Type B pancreatic cell (in vitro differentiated cells): Measurements from ENCODE around the gene LSM6. TPM values are rescaled to one million over a fixed set of nuclear protein-coding genes. Genes with fewer than 3 reads are reported as not detected.

ENCODE experiments used
- DNase-seq: peaks from one replicate; pipeline ENCODE4 v3.0.0; 2021; ENCODE audit warnings: mixed read lengths; ENCODE audit not compliant: unreplicated experiment; ENCODE audit errors: extremely low spot score
- H3K27ac Mint-ChIP-seq: 2 replicates; pipeline ENCODE4 v1.8.0; 2021; ENCODE audit warnings: mild to moderate bottlenecking, mixed read lengths
- H3K27me3 Mint-ChIP-seq: 2 replicates; pipeline ENCODE4 v1.8.0; 2021; ENCODE audit warnings: mixed read lengths
- H3K36me3 Mint-ChIP-seq: 2 replicates; pipeline ENCODE4 v1.8.0; 2021; ENCODE audit warnings: mixed read lengths
- H3K4me1 Mint-ChIP-seq: one replicate; pipeline ENCODE4 v1.8.0; 2021; ENCODE audit warnings: mixed read lengths; ENCODE audit not compliant: unreplicated experiment
- H3K4me3 Mint-ChIP-seq: 2 replicates; pipeline ENCODE4 v1.8.0; 2021; ENCODE audit warnings: mild to moderate bottlenecking, mixed read lengths
- H3K9me3 Mint-ChIP-seq: 2 replicates; pipeline ENCODE4 v1.8.0; 2021; ENCODE audit warnings: mixed read lengths
- total RNA-seq: library from RNA; stranded (reverse); gene quantifications from 2 replicates; pipeline ENCODE4 v1.2.1, GENCODE V29; 2021; ENCODE audit warnings: low replicate concordance
- TF ChIP-seq, protein P1 (sequence below): fragments of 200-600 bp; sonication (generic); conservative IDR thresholded peaks from 2 replicates; pipeline ENCODE4 v1.5.0; 2021; ENCODE audit warnings: antibody characterized with exemption, mild to moderate bottlenecking

LSM6 gene
- total RNA-seq, 1 donor from 2014 or later: 41.1 TPM

DNA sequence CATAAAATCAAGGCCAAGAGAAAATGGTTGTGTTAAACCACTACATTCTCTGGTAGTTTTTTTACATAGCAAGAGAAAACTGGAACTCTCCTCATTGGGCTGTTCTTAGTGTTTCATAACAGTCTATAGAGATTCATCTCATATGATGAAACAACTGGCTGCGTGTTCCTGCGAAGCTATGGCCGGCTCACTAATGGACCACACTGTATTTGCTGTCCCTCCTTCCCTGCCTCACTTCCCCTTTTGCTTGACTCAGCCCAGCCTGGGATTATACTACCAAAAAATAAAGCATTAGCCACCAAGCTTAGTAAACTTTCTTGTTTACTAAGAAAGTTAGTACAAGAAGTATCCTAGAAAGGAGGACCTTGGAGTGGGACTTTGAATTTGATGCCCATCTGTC is 31.6 kb upstream of the LSM6 start:
- Mint-ChIP-seq H3K27ac (no peak overlapping the region), H3K9me3 (peaks cover 5% of the 10 kb centered on the region), H3K27me3 (peaks cover 5% of the 10 kb centered on the region), H3K4me1 (no peaks in the 10 kb centered on the region), H3K4me3 (no peak overlapping the region), H3K36me3 (no peaks in the 10 kb centered on the region)
- TF ChIP-seq, protein P1, sequence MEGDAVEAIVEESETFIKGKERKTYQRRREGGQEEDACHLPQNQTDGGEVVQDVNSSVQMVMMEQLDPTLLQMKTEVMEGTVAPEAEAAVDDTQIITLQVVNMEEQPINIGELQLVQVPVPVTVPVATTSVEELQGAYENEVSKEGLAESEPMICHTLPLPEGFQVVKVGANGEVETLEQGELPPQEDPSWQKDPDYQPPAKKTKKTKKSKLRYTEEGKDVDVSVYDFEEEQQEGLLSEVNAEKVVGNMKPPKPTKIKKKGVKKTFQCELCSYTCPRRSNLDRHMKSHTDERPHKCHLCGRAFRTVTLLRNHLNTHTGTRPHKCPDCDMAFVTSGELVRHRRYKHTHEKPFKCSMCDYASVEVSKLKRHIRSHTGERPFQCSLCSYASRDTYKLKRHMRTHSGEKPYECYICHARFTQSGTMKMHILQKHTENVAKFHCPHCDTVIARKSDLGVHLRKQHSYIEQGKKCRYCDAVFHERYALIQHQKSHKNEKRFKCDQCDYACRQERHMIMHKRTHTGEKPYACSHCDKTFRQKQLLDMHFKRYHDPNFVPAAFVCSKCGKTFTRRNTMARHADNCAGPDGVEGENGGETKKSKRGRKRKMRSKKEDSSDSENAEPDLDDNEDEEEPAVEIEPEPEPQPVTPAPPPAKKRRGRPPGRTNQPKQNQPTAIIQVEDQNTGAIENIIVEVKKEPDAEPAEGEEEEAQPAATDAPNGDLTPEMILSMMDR: no peak
- DNase-seq: no peak

DNA sequence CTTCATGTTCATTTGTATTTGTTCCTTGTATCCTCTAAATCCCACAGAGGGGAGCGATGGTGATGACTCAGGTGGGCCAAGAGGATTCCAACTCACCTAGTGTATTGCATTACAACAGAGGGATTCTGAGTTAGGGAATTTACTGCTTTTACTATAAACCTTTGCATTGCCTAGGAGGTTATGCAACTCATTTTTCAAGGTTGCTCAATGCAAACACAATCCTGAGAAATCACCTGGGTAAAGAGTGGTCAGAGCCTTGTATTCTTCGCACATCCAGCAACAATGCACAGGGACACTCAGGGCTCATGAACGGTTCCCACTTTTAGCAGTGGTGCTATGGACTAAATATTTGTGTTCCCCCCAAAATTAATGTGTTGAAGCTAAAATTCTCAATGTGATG is 28.6 kb upstream of the LSM6 start:
- TF ChIP-seq, protein P1: no peak
- no peak for DNase-seq
- Mint-ChIP-seq H3K36me3 (no peaks in the 10 kb centered on the region), H3K9me3 (peaks cover 5% of the 10 kb centered on the region), H3K4me3 (no peak overlapping the region), H3K4me1 (no peaks in the 10 kb centered on the region), H3K27me3 (peaks cover 7% of the 10 kb centered on the region), H3K27ac (no peak overlapping the region)

DNA sequence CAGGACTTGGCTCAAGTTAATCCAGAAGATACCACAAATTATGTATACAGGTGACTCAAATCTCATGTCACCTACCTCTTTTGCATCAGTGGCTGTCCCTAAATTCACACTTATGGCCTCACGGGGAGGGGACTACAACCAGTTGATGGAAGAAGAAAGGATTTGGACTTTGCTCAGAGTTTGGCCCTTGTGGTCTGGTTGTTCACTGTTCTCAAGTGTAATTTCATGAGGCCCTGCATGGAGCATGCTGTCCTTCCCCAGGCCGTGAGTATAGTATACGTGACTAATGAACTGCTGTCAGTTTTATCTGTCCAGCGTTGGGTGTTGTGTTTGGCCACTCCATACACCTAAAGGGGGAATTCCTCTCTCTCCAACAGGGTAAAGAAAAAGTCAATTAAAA is 27.5 kb upstream of the LSM6 start:
- H3K27ac Mint-ChIP-seq: no peak overlapping the region
- H3K9me3 Mint-ChIP-seq: peaks cover 5% of the 10 kb centered on the region
- H3K27me3 Mint-ChIP-seq: peaks cover 7% of the 10 kb centered on the region

DNA sequence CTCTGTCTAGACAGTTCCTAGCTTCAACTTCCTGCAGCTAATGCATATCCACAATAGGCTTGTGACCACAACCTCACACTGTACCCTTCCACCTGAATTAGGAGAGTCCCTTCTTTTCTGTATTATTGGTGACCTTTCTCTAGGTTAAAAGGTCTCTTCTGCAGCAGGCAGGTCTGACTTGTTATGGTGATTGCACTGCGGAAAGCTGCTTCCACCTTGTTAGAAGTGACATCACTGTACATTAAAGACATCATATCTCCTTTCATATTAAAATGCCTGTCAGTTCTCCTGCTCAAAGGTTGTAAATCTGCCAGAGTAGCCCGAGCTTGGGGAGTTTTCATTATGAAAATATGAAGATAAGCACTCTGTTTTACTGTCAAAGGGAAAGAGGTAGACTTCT is 21.5 kb upstream of the LSM6 start:
- no peaks in the 10 kb centered on the region for H3K4me1 Mint-ChIP-seq
- no peaks in the 10 kb centered on the region for H3K36me3 Mint-ChIP-seq
- TF ChIP-seq, protein P1: no peak
- no peak for DNase-seq
- peaks cover 2% of the 10 kb centered on the region for H3K27me3 Mint-ChIP-seq
- no peak overlapping the region for H3K27ac Mint-ChIP-seq
- no peaks in the 10 kb centered on the region for H3K9me3 Mint-ChIP-seq
- H3K4me3 Mint-ChIP-seq: no peak overlapping the region

More for the DNA sequence above, 27.5 kb upstream of the LSM6 start:
- H3K4me1 Mint-ChIP-seq: no peaks in the 10 kb centered on the region
- no peak overlapping the region for H3K4me3 Mint-ChIP-seq
- H3K36me3 Mint-ChIP-seq: no peaks in the 10 kb centered on the region
- TF ChIP-seq, protein P1: no peak
- DNase-seq: no peak

DNA sequence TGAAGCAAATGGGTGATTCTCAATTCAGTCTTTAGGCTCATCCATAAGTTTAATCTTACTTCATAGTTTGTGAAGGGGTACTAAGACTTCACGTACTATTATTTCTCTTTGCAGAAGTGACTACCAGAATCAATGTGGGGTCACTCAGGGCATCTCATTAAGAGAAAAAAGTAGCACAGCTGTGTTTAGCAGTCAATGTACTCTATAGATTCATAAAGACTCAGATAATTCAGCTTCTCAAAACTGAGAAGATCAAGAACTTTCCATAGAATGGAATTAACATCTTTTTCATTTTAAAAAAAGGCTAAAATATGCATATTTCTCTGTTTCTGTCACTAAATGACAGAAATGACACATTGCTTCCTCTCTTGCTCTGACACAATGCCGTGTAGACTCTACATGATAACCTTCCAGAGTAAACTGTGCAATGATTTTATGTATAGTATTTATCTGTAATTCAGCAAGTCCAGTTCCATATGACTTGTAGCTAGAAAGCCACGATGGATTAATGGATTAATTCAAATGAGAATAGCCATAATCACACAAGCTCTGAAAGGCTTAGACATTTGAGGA is 20.3 kb upstream of the LSM6 start:
- TF ChIP-seq, protein P1: no peak
- no peaks in the 10 kb centered on the region for H3K9me3 Mint-ChIP-seq

More for the DNA sequence above, 20.3 kb upstream of the LSM6 start:
- no peaks in the 10 kb centered on the region for H3K27me3 Mint-ChIP-seq
- H3K4me3 Mint-ChIP-seq: no peak overlapping the region
- no peak for DNase-seq
- H3K36me3 Mint-ChIP-seq: no peaks in the 10 kb centered on the region
- H3K27ac Mint-ChIP-seq: no peak overlapping the region
- no peaks in the 10 kb centered on the region for H3K4me1 Mint-ChIP-seq
